GM12864 (cell line): Measurements from ENCODE around the gene ULK4.
"Not testable (repeated sequence)": the region's sequence is repeated elsewhere in the genome, so short reads cannot be mapped to it uniquely, and the experiment has no call there.

Source experiments
- DNase-seq: peaks from one replicate; pipeline ENCODE4 v3.0.0-alpha.2; 2011; ENCODE audit warnings: low read depth
- H3K4me3 ChIP-seq: 2 replicates; pipeline ENCODE4 v1.5.1; 2011; ENCODE audit warnings: mild to moderate bottlenecking, low read depth, low read length, control low read depth
- CTCF ChIP-seq: IDR thresholded peaks from 2 replicates; pipeline ENCODE4 v1.5.1; 2011; ENCODE audit warnings: low read depth, mild to moderate bottlenecking, moderate library complexity, low read length, control low read depth, inconsistent platforms; ENCODE audit errors: missing control alignments

Gene ULK4

GRCh38 chr3:41464401-41464800, 497.5 kb downstream of the ULK4 start:
- no peak for DNase-seq
- TF ChIP-seq CTCF: no peak
- no peak overlapping the region for H3K4me3 ChIP-seq

GRCh38 chr3:41462103-41462691, 499.7 kb downstream of the ULK4 start:
- DNase-seq: no peak
- H3K4me3 ChIP-seq: no peak overlapping the region
- no peak for TF ChIP-seq CTCF

- no peak for DNase-seq
- H3K4me3 ChIP-seq: no peak overlapping the region
- no peak for TF ChIP-seq CTCF
Observed at GRCh38 chr3:41460736-41461135, 501.2 kb downstream of the ULK4 start.

GRCh38 chr3:41457176-41457575, 504.7 kb downstream of the ULK4 start:
- no peak for TF ChIP-seq CTCF
- DNase-seq: no peak
- H3K4me3 ChIP-seq: no peak overlapping the region

- H3K4me3 ChIP-seq: no peak overlapping the region
- no peak for TF ChIP-seq CTCF
Observed at GRCh38 chr3:41456162-41456561, 505.7 kb downstream of the ULK4 start.

GRCh38 chr3:41453618-41454017, 508.3 kb downstream of the ULK4 start:
- not testable (repeated sequence) for DNase-seq, H3K4me3 ChIP-seq

More at GRCh38 chr3:41456162-41456561, 505.7 kb downstream of the ULK4 start:
- no peak for DNase-seq

- H3K4me3 ChIP-seq: no peak overlapping the region
- no peak for TF ChIP-seq CTCF
- DNase-seq: no peak
Observed at GRCh38 chr3:41450416-41451231, 511.3 kb downstream of the ULK4 start.
